ENCODE results near the gene SEMA5B. TPM values are rescaled to one million over a fixed set of nuclear protein-coding genes. Genes with fewer than 3 reads are reported as not detected.

SEMA5B gene
- total and polyA plus RNA-seq, 2 donors (not counting 1 experiment from before 2014, with no cell fraction given) = not detected

DNA sequence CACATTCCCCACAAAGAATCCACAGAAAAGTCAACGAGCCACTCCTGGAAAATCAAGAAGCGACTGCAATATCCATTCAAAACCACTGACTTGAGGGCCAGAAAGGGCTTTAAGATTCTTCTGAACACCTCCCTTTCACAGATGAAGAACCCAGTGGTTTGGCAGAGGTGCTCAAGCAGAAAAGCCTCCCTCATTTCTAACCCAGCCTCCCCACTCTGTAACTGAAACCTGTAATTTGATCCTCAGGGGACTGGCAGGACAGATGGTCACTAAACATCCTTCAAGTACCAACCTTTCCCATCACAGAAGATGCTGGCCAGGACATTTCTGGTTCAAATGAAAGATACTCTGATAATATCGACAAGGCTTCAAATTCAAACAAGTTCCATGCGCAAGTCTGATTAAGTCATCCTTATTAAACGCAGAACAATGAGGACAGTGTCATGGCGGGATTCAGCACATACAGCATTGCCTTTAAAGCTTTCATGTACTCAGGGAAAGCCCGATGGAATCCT lies 5.5 kb downstream of the SEMA5B start:
- intact Hi-C loops (cut with micrococcal nuclease) = loop anchor here (10.0 kb wide), 1 partner anchor 243 kb away; no protein-coding TSS in a partner anchor
- Histone ChIP-seq H3K4me1 (ENCODE audit: control insufficient read depth in 2 of 2, insufficient read depth in 2 of 2, low read length in 2 of 2) (peaks cover 7 to 11% of the 10 kb centered on the region in 2 donors), H3K36me3 (replicated peaks in 1 of 2; ENCODE audit: control extremely low read depth in 1 of 2, control insufficient read depth in 1 of 2, extremely low read depth in 1 of 2, insufficient read depth in 2 of 2, low read length in 1 of 2) (no peaks in the 10 kb centered on the region), H2AFZ (ENCODE audit: insufficient read depth, low read depth, low read length, poor library complexity, severe bottlenecking) (no peak overlapping the region), H3K4me2 (replicated peaks; ENCODE audit: low read depth, low read length, poor library complexity, severe bottlenecking) (no peak overlapping the region), H3K4me3 (ENCODE audit: control extremely low read depth in 1 of 5, extremely low read depth in 1 of 5, insufficient read depth in 1 of 5, low read depth in 2 of 5, low read length in 4 of 5) (no peak overlapping the region), H3K9me3 (ENCODE audit: control extremely low read depth in 1 of 3, control insufficient read depth in 2 of 3, insufficient read depth in 1 of 3, low read length in 2 of 3) (peaks cover 0 to 11% (median 0%) of the 10 kb centered on the region in 3 donors), H3K27me3 (replicated peaks in 1 of 4; ENCODE audit: control extremely low read depth in 1 of 4, control insufficient read depth in 3 of 4, insufficient read depth in 4 of 4, low read length in 3 of 4) (peaks cover 0 to 41% (median 20%) of the 10 kb centered on the region in 4 experiments), H3K27ac (ENCODE audit: low read length in 2 of 2) (no peak overlapping the region), H3K9ac (ENCODE audit: low read length) (no peak overlapping the region), H3K79me2 (ENCODE audit: control insufficient read depth, insufficient read depth, low read length) (no peaks in the 10 kb centered on the region), H4K20me1 (ENCODE audit: control insufficient read depth, insufficient read depth, low read length, poor library complexity, severe bottlenecking) (no peaks in the 10 kb centered on the region)
- WGBS (ENCODE audit: insufficient coverage) = 76% methylated on average over 6 of the region's 7 CpGs
- peaks cover 12% of the 10 kb centered on the region for H3K4me1 Mint-ChIP-seq
- TF ChIP-seq, protein P1, sequence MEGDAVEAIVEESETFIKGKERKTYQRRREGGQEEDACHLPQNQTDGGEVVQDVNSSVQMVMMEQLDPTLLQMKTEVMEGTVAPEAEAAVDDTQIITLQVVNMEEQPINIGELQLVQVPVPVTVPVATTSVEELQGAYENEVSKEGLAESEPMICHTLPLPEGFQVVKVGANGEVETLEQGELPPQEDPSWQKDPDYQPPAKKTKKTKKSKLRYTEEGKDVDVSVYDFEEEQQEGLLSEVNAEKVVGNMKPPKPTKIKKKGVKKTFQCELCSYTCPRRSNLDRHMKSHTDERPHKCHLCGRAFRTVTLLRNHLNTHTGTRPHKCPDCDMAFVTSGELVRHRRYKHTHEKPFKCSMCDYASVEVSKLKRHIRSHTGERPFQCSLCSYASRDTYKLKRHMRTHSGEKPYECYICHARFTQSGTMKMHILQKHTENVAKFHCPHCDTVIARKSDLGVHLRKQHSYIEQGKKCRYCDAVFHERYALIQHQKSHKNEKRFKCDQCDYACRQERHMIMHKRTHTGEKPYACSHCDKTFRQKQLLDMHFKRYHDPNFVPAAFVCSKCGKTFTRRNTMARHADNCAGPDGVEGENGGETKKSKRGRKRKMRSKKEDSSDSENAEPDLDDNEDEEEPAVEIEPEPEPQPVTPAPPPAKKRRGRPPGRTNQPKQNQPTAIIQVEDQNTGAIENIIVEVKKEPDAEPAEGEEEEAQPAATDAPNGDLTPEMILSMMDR (IDR thresholded peaks at IDR 0.05) = no peak
- TF ChIP-seq EZH2 (IDR thresholded peaks at IDR 0.05; ENCODE audit: borderline replicate concordance, insufficient read depth, low read depth, low read length, poor library complexity, severe bottlenecking) = no peak
- no peak for ATAC-seq (ENCODE audit: low read depth)
- DNase-seq = no peak
- no peaks in the 10 kb centered on the region for H3K9me3 Mint-ChIP-seq (ENCODE audit: insufficient read depth)
- POLR2A ChIA-PET = no interaction called here
- no peak overlapping the region for H3K4me3 Mint-ChIP-seq
- CTCF ChIA-PET = interaction anchor here (0.9 kb wide), 1 partner anchor 267 kb away, joined by 5 read pairs; no protein-coding TSS in a partner anchor
- H3K27me3 Mint-ChIP-seq = peaks cover 54% of the 10 kb centered on the region
- H3K27ac Mint-ChIP-seq = no peak overlapping the region

DNA sequence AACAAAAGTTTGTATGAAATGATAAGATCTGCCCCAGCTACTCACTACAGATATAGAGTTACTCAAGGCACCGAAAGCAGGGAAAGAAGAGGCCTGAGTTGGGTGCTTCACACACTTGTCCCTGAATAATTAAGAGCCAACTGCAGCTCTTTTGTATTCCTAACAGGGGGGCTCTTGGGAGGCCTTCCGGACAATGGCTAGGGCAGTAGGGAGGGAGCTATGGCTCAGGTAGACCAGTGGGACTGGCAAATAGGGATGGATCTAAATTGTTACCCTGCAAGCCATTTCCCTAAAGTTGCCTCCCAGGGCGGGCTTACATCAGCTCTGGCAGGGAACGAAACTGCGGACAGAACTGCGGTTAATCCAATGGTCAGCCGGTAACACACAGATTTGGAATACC lies 6.2 kb downstream of the SEMA5B start:
- no peak overlapping the region for H3K4me3 Mint-ChIP-seq
- peaks cover 0 to 34% (median 15%) of the 10 kb centered on the region in 4 experiments for H3K27me3 ChIP-seq (replicated peaks in 1 of 4; ENCODE audit: control extremely low read depth in 1 of 4, control insufficient read depth in 3 of 4, insufficient read depth in 4 of 4, low read length in 3 of 4)
- H3K36me3 ChIP-seq (replicated peaks in 1 of 2; ENCODE audit: control extremely low read depth in 1 of 2, control insufficient read depth in 1 of 2, extremely low read depth in 1 of 2, insufficient read depth in 2 of 2, low read length in 1 of 2) = no peaks in the 10 kb centered on the region
- H3K27ac Mint-ChIP-seq = no peak overlapping the region
- peaks cover under 1 to 5% of the 10 kb centered on the region in 2 donors for H3K4me1 ChIP-seq (ENCODE audit: control insufficient read depth in 2 of 2, insufficient read depth in 2 of 2, low read length in 2 of 2)
- H3K9me3 ChIP-seq (ENCODE audit: control extremely low read depth in 1 of 3, control insufficient read depth in 2 of 3, insufficient read depth in 1 of 3, low read length in 2 of 3) = peaks cover 0 to 4% (median 0%) of the 10 kb centered on the region in 3 donors
- ATAC-seq (ENCODE audit: low read depth) (no peak), DNase-seq (no peak)
- H3K9me3 Mint-ChIP-seq (ENCODE audit: insufficient read depth) = no peaks in the 10 kb centered on the region
- H3K27me3 Mint-ChIP-seq = peaks cover 52% of the 10 kb centered on the region
- CTCF ChIA-PET = interaction anchor here (1.1 to 3.0 kb wide), 3 partner anchors 8 to 266 kb away, joined by 3 to 15 read pairs (median 3); no protein-coding TSS in a partner anchor
- no peak overlapping the region for H3K9ac ChIP-seq (ENCODE audit: low read length)
- H3K4me1 Mint-ChIP-seq = peaks cover 6% of the 10 kb centered on the region
- no peak overlapping the region for H2AFZ ChIP-seq (ENCODE audit: insufficient read depth, low read depth, low read length, poor library complexity, severe bottlenecking)
- H4K20me1 ChIP-seq (ENCODE audit: control insufficient read depth, insufficient read depth, low read length, poor library complexity, severe bottlenecking) = no peaks in the 10 kb centered on the region
- TF ChIP-seq EZH2 (IDR thresholded peaks at IDR 0.05; ENCODE audit: borderline replicate concordance, insufficient read depth, low read depth, low read length, poor library complexity, severe bottlenecking) = no peak
- TF ChIP-seq, protein P1 (IDR thresholded peaks at IDR 0.05) = no peak
- POLR2A ChIA-PET = no interaction called here
- intact Hi-C loops (cut with micrococcal nuclease) = loop anchor here (10.0 kb wide), 1 partner anchor 243 kb away; no protein-coding TSS in a partner anchor
- no peak overlapping the region for H3K4me2 ChIP-seq (replicated peaks; ENCODE audit: low read depth, low read length, poor library complexity, severe bottlenecking)
- WGBS (ENCODE audit: insufficient coverage) = 100% methylated on average over 2 of the region's 7 CpGs
- H3K79me2 ChIP-seq (ENCODE audit: control insufficient read depth, insufficient read depth, low read length) = no peaks in the 10 kb centered on the region
- H3K27ac ChIP-seq (ENCODE audit: low read length in 2 of 2) = no peak overlapping the region
- no peak overlapping the region for H3K4me3 ChIP-seq (ENCODE audit: control extremely low read depth in 1 of 5, extremely low read depth in 1 of 5, insufficient read depth in 1 of 5, low read depth in 2 of 5, low read length in 4 of 5)
